HG03095 (cell line): ENCODE results near the gene SVIL.
A peak's percentile ranks its signal among the peaks of the same experiment; 100 is the strongest.
"Not testable (repeated sequence)": the region's sequence is repeated elsewhere in the genome, so short reads cannot be mapped to it uniquely, and the experiment has no call there.

Experiments used
- ATAC-seq: cut with Tn5 transposase; IDR thresholded peaks from one replicate; pipeline ENCODE4 v1.9.1; 2021; ENCODE audit warnings: moderate library complexity; ENCODE audit not compliant: unreplicated experiment

Gene SVIL

GRCh38 chr10:29582769-29583168 is 52.0 kb downstream of the SVIL start:
- not testable (repeated sequence) for ATAC-seq

- no peak for ATAC-seq
Observed at GRCh38 chr10:29579455-29579970, 55.3 kb downstream of the SVIL start.

- ATAC-seq = no peak
Observed at GRCh38 chr10:29578457-29578856, 56.3 kb downstream of the SVIL start.

- ATAC-seq = no peak
Observed at GRCh38 chr10:29576681-29577080, 58.1 kb downstream of the SVIL start.

GRCh38 chr10:29575098-29575455 is 59.7 kb downstream of the SVIL start:
- ATAC-seq = no peak

- ATAC-seq = not testable (repeated sequence)
Observed at GRCh38 chr10:29574212-29575097, 60.3 kb downstream of the SVIL start.

GRCh38 chr10:29570248-29570647 is 64.5 kb downstream of the SVIL start:
- not testable (repeated sequence) for ATAC-seq

GRCh38 chr10:29569795-29570194 is 65.0 kb downstream of the SVIL start:
- ATAC-seq = no peak

- no peak for ATAC-seq
Observed at GRCh38 chr10:29567003-29567402, 67.8 kb downstream of the SVIL start.

GRCh38 chr10:29566209-29566608 is 68.6 kb downstream of the SVIL start:
- ATAC-seq = not testable (repeated sequence)

GRCh38 chr10:29563420-29564035 is 71.2 kb downstream of the SVIL start:
- ATAC-seq = no peak

- peak; percentile 81 for ATAC-seq
Observed at GRCh38 chr10:29563006-29563405, 71.8 kb downstream of the SVIL start.

- ATAC-seq = no peak
Observed at GRCh38 chr10:29559996-29560395, 74.8 kb downstream of the SVIL start.

GRCh38 chr10:29557665-29558064 is 77.1 kb downstream of the SVIL start:
- ATAC-seq = no peak

GRCh38 chr10:29555746-29556481 is 78.9 kb downstream of the SVIL start:
- ATAC-seq = no peak

GRCh38 chr10:29555091-29555745 is 79.6 kb downstream of the SVIL start:
- no peak for ATAC-seq

- no peak for ATAC-seq
Observed at GRCh38 chr10:29554660-29555059, 80.1 kb downstream of the SVIL start.

- no peak for ATAC-seq
Observed at GRCh38 chr10:29553544-29554250, 81.1 kb downstream of the SVIL start.

GRCh38 chr10:29553116-29553515 is 81.7 kb downstream of the SVIL start:
- ATAC-seq = not testable (repeated sequence)

GRCh38 chr10:29549493-29549892 is 85.3 kb downstream of the SVIL start:
- ATAC-seq = not testable (repeated sequence)
